ENCODE results near the gene ADAMTS19.

The ADAMTS19 gene

DNA sequence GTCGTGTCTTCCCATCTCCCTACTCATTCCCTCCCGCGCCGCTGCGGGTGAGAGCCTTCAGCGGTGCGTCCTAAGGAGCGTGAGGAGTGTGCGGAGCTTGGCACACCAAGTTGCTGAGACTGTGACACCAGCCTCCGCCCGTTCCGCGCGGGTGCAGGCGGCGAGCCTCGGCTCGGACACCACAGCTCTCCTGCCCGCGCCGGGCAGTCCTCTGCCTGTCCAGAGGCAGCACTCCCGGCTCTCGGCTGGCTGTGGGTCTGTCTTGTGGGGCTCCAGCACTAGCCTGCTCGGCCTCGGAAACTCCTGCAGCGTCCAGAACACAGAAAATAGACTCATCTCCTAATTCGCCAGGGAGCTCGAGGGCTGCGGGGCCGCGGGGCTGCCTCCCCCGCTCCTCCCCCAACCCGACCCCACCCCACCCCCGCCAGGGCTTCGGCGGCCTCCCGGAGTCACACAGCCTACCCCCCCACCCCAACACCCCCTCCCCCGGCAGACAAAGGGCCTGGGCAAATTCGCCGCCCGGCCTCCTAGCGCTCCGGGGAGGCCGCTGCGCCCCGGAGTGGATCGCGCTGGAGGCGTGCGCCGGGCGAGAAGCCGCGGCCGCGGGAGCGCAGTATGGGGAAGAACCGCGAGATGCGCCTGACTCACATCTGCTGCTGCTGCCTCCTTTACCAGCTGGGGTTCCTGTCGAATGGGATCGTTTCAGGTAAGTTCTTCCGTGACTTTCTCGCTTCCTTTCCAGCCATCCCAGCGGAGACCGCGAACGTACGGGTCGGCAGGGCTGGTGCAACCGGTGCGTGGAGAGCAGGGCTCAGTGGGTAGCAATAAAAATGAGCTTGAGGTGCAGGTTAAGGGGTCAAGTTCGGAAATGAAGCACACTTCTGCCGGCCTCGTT lies at the start of gene ADAMTS19:
Gene ADAMTS19 (plus strand): TSS at position 522 of the 895 bp plus-strand sequence. CDS start 94 bp downstream, at position 616.
- Histone ChIP-seq H3K36me3 (no peaks in the 10 kb centered on the region), H3K27ac (no peak within 1 kb of the TSS), H3K9me3 (no peaks in the 10 kb centered on the region), H3K4me1 (ENCODE audit: control insufficient read depth in 1 of 2, insufficient read depth in 1 of 2, low read depth in 1 of 2, low read length in 1 of 2) (no peaks in the 10 kb centered on the region), H3K4me3 (ENCODE audit: low read depth in 1 of 2, low read length in 1 of 2) (no peak within 1 kb of the TSS), H3K27me3 (peaks cover 80% of the 10 kb centered on the region)
- no peak for TF ChIP-seq CTCF (IDR thresholded peaks at IDR 0.05)

DNA sequence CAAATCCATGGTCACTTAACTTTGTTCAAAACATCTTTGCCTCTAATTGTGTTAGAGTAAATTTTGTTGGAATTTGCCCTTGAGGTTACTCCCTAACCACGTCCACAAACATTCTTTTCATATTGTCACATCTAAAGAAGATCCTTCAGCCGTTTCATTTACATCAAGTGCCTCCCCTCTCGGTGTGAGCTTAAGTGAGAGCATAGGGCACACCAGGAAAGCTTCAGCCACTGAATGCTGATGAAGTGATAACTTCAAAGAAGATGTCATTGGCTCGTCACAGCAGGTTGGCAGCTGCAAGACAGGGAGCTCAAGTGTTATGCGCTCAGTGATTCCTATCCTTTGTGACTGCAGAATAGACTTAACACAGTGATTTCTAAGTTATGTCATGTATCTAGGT lies 49.6 kb upstream of the ADAMTS19 start:
- Histone ChIP-seq H3K36me3 (no peaks in the 10 kb centered on the region), H3K4me3 (ENCODE audit: low read depth in 1 of 2, low read length in 1 of 2) (no peak overlapping the region), H3K4me1 (ENCODE audit: control insufficient read depth in 1 of 2, insufficient read depth in 1 of 2, low read depth in 1 of 2, low read length in 1 of 2) (no peaks in the 10 kb centered on the region), H3K27me3 (no peaks in the 10 kb centered on the region), H3K9me3 (no peaks in the 10 kb centered on the region), H3K27ac (no peak overlapping the region)
- TF ChIP-seq CTCF (IDR thresholded peaks at IDR 0.05), result no peak

DNA sequence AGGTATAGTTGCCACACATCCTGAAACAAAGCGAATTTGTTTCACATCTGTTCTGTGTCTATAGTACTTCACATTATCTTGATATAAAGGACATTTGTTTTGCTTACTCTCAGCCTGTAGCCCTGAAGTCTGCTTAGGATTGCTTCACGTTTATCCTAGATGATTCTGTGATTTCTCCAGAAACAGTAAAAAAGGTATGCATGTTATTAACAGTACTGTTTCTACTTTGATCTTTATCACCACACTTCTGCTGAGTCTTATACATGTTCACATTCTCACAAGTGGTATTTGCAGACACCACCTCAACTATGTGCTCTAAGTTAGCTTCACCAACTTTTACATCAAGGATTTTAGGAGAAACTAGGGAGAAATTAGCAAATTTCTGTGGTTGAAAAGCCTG lies 47.4 kb upstream of the ADAMTS19 start:
- Histone ChIP-seq H3K9me3 (no peaks in the 10 kb centered on the region), H3K27me3 (no peaks in the 10 kb centered on the region), H3K4me1 (ENCODE audit: control insufficient read depth in 1 of 2, insufficient read depth in 1 of 2, low read depth in 1 of 2, low read length in 1 of 2) (no peaks in the 10 kb centered on the region), H3K36me3 (no peaks in the 10 kb centered on the region), H3K4me3 (ENCODE audit: low read depth in 1 of 2, low read length in 1 of 2) (no peak overlapping the region), H3K27ac (no peak overlapping the region)
- TF ChIP-seq CTCF (IDR thresholded peaks at IDR 0.05), result no peak

DNA sequence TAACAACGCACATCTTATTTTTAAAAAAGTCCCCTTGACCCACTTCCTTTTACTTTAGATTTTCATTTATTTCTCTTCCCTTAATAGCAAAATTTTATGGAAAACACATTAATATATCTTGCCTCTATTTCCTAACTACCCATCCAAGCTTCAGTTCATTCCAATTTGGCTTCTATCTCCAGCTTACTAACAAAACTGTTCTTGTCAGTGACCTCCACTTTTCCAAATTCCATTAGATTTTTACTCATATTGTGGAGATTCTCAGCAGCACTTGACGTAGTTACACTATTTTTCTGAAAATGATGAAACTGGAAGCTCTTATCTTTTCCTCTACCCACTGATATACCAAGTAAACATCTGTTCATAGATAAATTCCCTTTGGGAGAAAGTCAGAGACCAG lies 46.5 kb upstream of the ADAMTS19 start:
- Histone ChIP-seq H3K36me3 (no peaks in the 10 kb centered on the region), H3K27me3 (no peaks in the 10 kb centered on the region), H3K4me1 (ENCODE audit: control insufficient read depth in 1 of 2, insufficient read depth in 1 of 2, low read depth in 1 of 2, low read length in 1 of 2) (no peaks in the 10 kb centered on the region), H3K4me3 (ENCODE audit: low read depth in 1 of 2, low read length in 1 of 2) (no peak overlapping the region), H3K27ac (no peak overlapping the region), H3K9me3 (no peaks in the 10 kb centered on the region)
- no peak for TF ChIP-seq CTCF (IDR thresholded peaks at IDR 0.05)

DNA sequence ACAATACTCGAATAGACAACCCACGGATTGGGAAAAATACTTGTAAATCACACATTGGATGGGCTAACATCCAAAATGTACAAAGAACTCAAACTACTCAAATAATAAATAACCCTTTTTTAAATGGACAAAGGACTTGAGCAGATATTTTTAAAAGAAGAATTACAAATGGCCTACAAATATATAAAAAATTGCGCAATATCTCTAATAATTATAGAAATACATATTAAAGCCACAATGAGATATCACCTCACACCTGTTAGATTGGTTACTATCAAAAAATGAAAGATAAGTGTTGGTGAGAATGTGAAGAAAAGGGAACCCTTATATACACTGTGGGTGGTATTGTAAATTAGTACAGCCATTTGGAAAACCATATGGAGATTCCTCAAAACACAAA lies 40.8 kb upstream of the ADAMTS19 start:
- no peak overlapping the region for H3K27ac ChIP-seq
- no peak for TF ChIP-seq CTCF (IDR thresholded peaks at IDR 0.05)
- no peaks in the 10 kb centered on the region for H3K4me1 ChIP-seq (ENCODE audit: control insufficient read depth in 1 of 2, insufficient read depth in 1 of 2, low read depth in 1 of 2, low read length in 1 of 2)
- H3K4me3 ChIP-seq (ENCODE audit: low read depth in 1 of 2, low read length in 1 of 2), result no peak overlapping the region
- H3K36me3 ChIP-seq, result no peaks in the 10 kb centered on the region
- no peaks in the 10 kb centered on the region for H3K9me3 ChIP-seq
- no peaks in the 10 kb centered on the region for H3K27me3 ChIP-seq

All from neutrophil (primary cell).